Neural progenitor cell (in vitro differentiated cells): ENCODE results near the gene TMEM266. TPM values are rescaled to one million over a fixed set of nuclear protein-coding genes. Genes with fewer than 3 reads are reported as not detected.

Experiments used
- DNase-seq: peaks from one replicate; pipeline ENCODE4 v3.0.0-alpha.2; 2016; ENCODE audit warnings: low spot score
- H2AFZ ChIP-seq: fragments of 200-600 bp; sonication (generic); replicated peaks from 2 replicates; pipeline ENCODE4 v1.6.1; 2016; ENCODE audit warnings: antibody characterized with exemption
- H3F3A ChIP-seq: fragments of 200-600 bp; sonication (generic); 2 replicates; pipeline ENCODE4 v1.6.1; 2016; ENCODE audit warnings: antibody characterized with exemption, low read depth
- H3K27ac ChIP-seq: fragments of 200-600 bp; sonication (generic); 2 replicates; pipeline ENCODE4 v1.5.1; 2016; ENCODE audit warnings: mild to moderate bottlenecking
- H3K27me3 ChIP-seq: fragments of 200-600 bp; sonication (generic); 2 replicates; pipeline ENCODE4 v1.6.1; 2016; ENCODE audit warnings: mild to moderate bottlenecking, moderate library complexity
- H3K36me3 ChIP-seq: fragments of 200-600 bp; sonication (generic); 2 replicates; pipeline ENCODE4 v1.5.1; 2016
- H3K4me1 ChIP-seq: fragments of 200-600 bp; sonication (generic); 2 replicates; pipeline ENCODE4 v1.6.1; 2016; ENCODE audit warnings: mixed run types
- H3K4me2 ChIP-seq: fragments of 200-600 bp; sonication (generic); 2 replicates; pipeline ENCODE4 v1.6.1; 2016
- H3K4me3 ChIP-seq: fragments of 200-600 bp; sonication (generic); 2 replicates; pipeline ENCODE4 v1.5.1; 2016
- H3K79me2 ChIP-seq: fragments of 200-600 bp; sonication (generic); 2 replicates; pipeline ENCODE4 v1.6.1; 2016; ENCODE audit warnings: low read depth
- H3K9ac ChIP-seq: fragments of 200-600 bp; sonication (generic); 2 replicates; pipeline ENCODE4 v1.6.1; 2016
- H3K9me3 ChIP-seq: fragments of 200-600 bp; sonication (generic); 2 replicates; pipeline ENCODE4 v1.5.1; 2016; ENCODE audit warnings: low read depth
- H4K20me1 ChIP-seq: fragments of 200-600 bp; sonication (generic); 2 replicates; pipeline ENCODE4 v1.6.1; 2016; ENCODE audit warnings: low read depth
- H3K27ac Mint-ChIP-seq: 3 replicates; pipeline ENCODE4 v1.8.0; 2021; ENCODE audit warnings: mixed read lengths
- H3K27me3 Mint-ChIP-seq: 2 replicates; pipeline ENCODE4 v1.8.0; 2022; ENCODE audit warnings: low read depth, mild to moderate bottlenecking, inconsistent platforms, moderate library complexity, mixed read lengths; ENCODE audit not compliant: insufficient read depth
- H3K36me3 Mint-ChIP-seq: 3 replicates; pipeline ENCODE4 v1.8.0; 2021; ENCODE audit warnings: mixed read lengths
- H3K4me1 Mint-ChIP-seq: 3 replicates; pipeline ENCODE4 v1.8.0; 2021; ENCODE audit warnings: mixed read lengths
- H3K4me3 Mint-ChIP-seq: 3 replicates; pipeline ENCODE4 v1.8.0; 2021; ENCODE audit warnings: mild to moderate bottlenecking, moderate library complexity, mixed read lengths
- H3K9me3 Mint-ChIP-seq: 3 replicates; pipeline ENCODE4 v1.8.0; 2020; ENCODE audit warnings: mixed read lengths
- EZH2 ChIP-seq: fragments of 200-600 bp; sonication (generic); IDR thresholded peaks from 2 replicates; pipeline ENCODE4 v1.6.1; 2017; ENCODE audit warnings: antibody characterized with exemption, mild to moderate bottlenecking, moderate library complexity
- EZH2phosphoT487 ChIP-seq: fragments of 200-600 bp; sonication (generic); IDR thresholded peaks from 2 replicates; pipeline ENCODE4 v1.6.1; 2017; ENCODE audit warnings: antibody characterized with exemption
- total RNA-seq: library from RNA; depleted of rRNA; stranded (reverse); fragments of >200 nt; gene quantifications from 2 replicates; pipeline ENCODE4 v1.2.3, GENCODE V29; 2015; ENCODE audit warnings: low replicate concordance
- TF ChIP-seq, protein P1 (sequence below): fragments of 200-600 bp; sonication (generic); IDR thresholded peaks from 2 replicates; pipeline ENCODE4 v1.5.1; 2017; ENCODE audit warnings: antibody characterized with exemption, mild to moderate bottlenecking

TMEM266 gene
- total RNA-seq, 1 donor from 2014 or later = 0.43 TPM

DNA sequence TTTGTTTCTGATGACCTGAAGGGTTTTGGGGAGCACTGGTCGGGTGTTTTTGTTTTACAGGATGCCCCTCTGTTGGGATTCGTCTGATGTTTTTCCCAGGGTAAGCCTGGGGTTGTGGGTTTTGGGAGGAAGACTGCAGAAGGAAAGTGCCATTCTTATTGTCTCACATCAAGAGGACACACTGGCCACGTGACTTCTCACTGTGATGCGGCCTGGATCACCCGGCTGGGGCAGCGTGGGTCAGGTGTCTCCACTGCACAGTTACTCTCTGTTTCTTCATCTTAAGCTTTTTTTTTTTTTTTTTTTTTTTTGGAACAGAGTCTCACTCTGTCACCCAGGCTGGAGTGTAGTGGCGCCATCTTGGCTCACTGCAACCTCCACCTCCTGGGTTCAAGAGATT lies 120.5 kb downstream of the TMEM266 start:
- H4K20me1 ChIP-seq = no peaks in the 10 kb centered on the region
- Mint-ChIP-seq H3K4me3 (no peak overlapping the region), H3K36me3 (no peaks in the 10 kb centered on the region), H3K4me1 (peaks cover 24% of the 10 kb centered on the region), H3K9me3 (peaks cover 3% of the 10 kb centered on the region), H3K27ac (peak overlapping the region; percentile 81), H3K27me3 (peaks cover 2% of the 10 kb centered on the region)
- H3K4me2 ChIP-seq = no peak overlapping the region
- H3K4me3 ChIP-seq = no peak overlapping the region
- no peak overlapping the region for H3K27ac ChIP-seq
- H3K36me3 ChIP-seq = no peaks in the 10 kb centered on the region
- H3K9me3 ChIP-seq = no peaks in the 10 kb centered on the region
- H3F3A ChIP-seq = peaks cover 13% of the 10 kb centered on the region
- no peak overlapping the region for H2AFZ ChIP-seq
- no peaks in the 10 kb centered on the region for H3K79me2 ChIP-seq
- H3K4me1 ChIP-seq = peaks cover 17% of the 10 kb centered on the region
- TF ChIP-seq, protein P1, sequence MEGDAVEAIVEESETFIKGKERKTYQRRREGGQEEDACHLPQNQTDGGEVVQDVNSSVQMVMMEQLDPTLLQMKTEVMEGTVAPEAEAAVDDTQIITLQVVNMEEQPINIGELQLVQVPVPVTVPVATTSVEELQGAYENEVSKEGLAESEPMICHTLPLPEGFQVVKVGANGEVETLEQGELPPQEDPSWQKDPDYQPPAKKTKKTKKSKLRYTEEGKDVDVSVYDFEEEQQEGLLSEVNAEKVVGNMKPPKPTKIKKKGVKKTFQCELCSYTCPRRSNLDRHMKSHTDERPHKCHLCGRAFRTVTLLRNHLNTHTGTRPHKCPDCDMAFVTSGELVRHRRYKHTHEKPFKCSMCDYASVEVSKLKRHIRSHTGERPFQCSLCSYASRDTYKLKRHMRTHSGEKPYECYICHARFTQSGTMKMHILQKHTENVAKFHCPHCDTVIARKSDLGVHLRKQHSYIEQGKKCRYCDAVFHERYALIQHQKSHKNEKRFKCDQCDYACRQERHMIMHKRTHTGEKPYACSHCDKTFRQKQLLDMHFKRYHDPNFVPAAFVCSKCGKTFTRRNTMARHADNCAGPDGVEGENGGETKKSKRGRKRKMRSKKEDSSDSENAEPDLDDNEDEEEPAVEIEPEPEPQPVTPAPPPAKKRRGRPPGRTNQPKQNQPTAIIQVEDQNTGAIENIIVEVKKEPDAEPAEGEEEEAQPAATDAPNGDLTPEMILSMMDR = no peak
- TF ChIP-seq EZH2 = no peak
- TF ChIP-seq EZH2phosphoT487 = no peak
- H3K9ac ChIP-seq = no peak overlapping the region
- H3K27me3 ChIP-seq = no peaks in the 10 kb centered on the region
- no peak for DNase-seq

DNA sequence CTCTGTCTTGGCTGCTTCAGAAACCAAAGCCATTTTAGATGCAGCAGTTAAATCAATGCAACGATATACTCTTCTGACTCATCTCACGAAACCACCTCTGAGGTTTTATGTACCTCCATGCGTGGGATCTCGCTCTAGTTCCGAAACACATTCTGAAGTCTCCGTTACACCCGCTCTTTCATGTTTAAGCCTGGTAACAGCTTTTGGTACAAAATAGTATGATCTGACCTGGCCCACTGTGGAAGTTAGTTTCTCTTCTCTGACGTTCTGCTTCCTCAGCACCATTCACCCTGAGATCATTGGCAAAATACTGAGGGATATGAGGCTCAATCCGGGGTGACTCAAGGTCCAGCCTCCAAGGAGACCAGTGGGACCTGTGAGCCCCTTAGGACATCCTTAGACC lies 121.9 kb downstream of the TMEM266 start:
- H3K4me2 ChIP-seq = no peak overlapping the region
- no peak overlapping the region for H3K4me3 ChIP-seq
- H3K36me3 ChIP-seq = no peaks in the 10 kb centered on the region
- no peak overlapping the region for H2AFZ ChIP-seq
- no peaks in the 10 kb centered on the region for H3K9me3 ChIP-seq
- no peaks in the 10 kb centered on the region for H4K20me1 ChIP-seq
- H3K27ac ChIP-seq = no peak overlapping the region
- Mint-ChIP-seq H3K27me3 (peaks cover 2% of the 10 kb centered on the region), H3K9me3 (peaks cover 3% of the 10 kb centered on the region), H3K4me3 (no peak overlapping the region), H3K4me1 (peaks cover 24% of the 10 kb centered on the region), H3K27ac (no peak overlapping the region), H3K36me3 (no peaks in the 10 kb centered on the region)
- TF ChIP-seq, protein P1 = no peak
- TF ChIP-seq EZH2 (no peak), EZH2phosphoT487 (no peak)
- H3K9ac ChIP-seq = no peak overlapping the region
- no peaks in the 10 kb centered on the region for H3K27me3 ChIP-seq
- peaks cover 13% of the 10 kb centered on the region for H3F3A ChIP-seq
- H3K79me2 ChIP-seq = no peaks in the 10 kb centered on the region
- H3K4me1 ChIP-seq = peaks cover 17% of the 10 kb centered on the region
- DNase-seq = no peak

DNA sequence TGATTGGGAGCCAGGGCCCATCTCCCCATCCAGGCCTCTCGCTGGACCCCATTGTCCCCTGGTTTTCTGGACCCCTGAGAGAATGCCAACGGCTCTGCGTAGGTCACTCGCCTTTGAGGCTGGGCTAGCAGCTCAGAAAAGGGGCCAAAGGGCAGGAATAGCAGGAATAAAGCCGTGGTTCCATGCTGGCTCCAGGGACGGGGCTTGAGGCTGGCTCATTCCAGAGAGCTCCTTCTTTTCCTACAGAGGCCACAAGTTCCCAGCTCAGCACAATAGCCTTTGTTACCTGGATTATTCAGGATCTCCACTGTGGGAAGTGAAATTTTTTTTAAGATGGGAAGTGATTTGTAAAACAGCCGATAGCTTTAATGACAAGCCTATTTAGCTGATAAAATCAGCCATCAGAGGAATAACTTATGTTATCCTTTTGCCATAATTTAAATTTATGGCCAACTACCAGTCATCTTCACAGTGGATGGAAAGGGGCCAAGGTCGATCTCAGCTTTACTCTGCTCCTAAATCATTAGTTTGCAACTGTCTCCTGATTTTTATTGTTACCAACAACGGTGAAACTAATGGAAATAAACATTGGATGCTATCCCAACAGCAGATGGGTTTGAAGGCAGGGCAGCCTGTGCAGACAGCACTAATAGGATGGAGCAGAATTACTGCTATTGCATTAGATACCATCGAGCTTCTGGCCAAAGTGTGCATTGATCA lies 124.3 kb downstream of the TMEM266 start:
- Histone ChIP-seq H3K4me2 (peak overlapping the region; percentile 7), H3K9ac (no peak overlapping the region), H2AFZ (no peak overlapping the region), H3K27me3 (peaks cover 7% of the 10 kb centered on the region), H3K27ac (no peak overlapping the region), H3K36me3 (no peaks in the 10 kb centered on the region), H3K79me2 (no peaks in the 10 kb centered on the region), H3F3A (peaks cover 13% of the 10 kb centered on the region), H3K9me3 (no peaks in the 10 kb centered on the region), H3K4me3 (no peak overlapping the region), H3K4me1 (peaks cover 15% of the 10 kb centered on the region), H4K20me1 (no peaks in the 10 kb centered on the region)
- Mint-ChIP-seq H3K36me3 (no peaks in the 10 kb centered on the region), H3K4me3 (no peak overlapping the region), H3K9me3 (no peaks in the 10 kb centered on the region), H3K27ac (no peak overlapping the region), H3K27me3 (peaks cover 2% of the 10 kb centered on the region), H3K4me1 (peaks cover 10% of the 10 kb centered on the region)
- DNase-seq = peak; percentile 66
- TF ChIP-seq, protein P1 = no peak
- TF ChIP-seq EZH2phosphoT487 = no peak
- TF ChIP-seq EZH2 = no peak
